ENCODE measurements around the gene PLXNA1. TPM values are rescaled to one million over a fixed set of nuclear protein-coding genes. Genes with fewer than 3 reads are reported as not detected.

Gene PLXNA1
- total RNA-seq, 3 donors from 2014 or later (not counting 1 experiment from before 2014, with no cell fraction given) = 2.5 to 4.3 (median 2.8) TPM

DNA sequence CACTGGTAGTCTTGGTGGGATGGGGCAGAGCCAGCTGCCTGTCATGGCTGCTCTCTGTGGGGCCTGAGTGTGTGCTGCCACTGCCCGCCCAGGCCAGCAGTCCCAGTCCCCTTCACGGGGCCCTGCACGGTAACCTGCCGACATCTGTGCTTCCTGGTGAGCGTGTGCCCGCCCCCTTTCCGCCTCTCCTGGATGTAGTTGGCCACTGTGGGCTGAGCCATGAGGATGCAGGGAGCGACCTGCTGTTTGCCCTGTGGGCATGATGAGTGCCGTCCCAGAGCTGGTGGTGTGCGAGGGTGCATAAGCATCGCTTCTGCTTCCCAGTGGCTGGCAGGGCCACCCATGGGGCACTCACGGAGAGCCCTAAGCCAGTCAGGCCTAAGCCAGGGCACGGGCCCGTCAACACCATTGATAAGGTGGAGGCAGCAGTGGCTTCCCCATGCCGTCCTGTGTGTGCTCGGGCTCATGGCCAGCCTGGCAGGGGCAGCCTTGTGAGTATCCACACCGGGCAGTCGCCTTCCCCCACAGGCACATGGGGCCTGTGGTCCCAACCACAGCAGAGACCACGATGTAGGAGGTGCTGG is 14.6 kb downstream of the PLXNA1 start:
- no peaks in the 10 kb centered on the region for H3K27me3 Mint-ChIP-seq (ENCODE audit: low read depth in 2 of 2)

DNA sequence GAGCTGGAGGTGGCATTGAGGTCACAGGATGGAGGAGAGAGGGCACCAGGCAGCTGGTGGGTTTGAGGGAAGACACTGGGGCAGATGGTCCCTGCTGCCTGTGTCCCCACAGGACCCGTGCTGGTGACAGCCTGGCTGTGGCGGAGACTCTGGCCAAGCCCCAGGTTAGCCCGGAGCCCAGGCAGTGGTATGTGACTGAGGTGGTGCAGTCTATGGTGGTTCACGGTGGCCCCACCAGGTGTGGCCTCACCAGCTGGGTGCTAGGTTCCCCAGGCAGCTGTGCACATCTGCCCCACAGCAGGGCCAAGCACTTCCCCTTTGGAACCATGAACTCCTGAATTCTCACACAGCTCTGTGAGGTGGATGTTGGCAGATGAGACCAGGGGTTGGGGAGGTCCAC is 15.4 kb downstream of the PLXNA1 start:
- no peaks in the 10 kb centered on the region for H3K4me1 Mint-ChIP-seq
- no peaks in the 10 kb centered on the region for H3K27me3 Mint-ChIP-seq (ENCODE audit: low read depth in 2 of 2)
- no peaks in the 10 kb centered on the region for H3K9me3 ChIP-seq (ENCODE audit: control insufficient read depth, insufficient read depth, low read length)
- no peaks in the 10 kb centered on the region for H3K36me3 ChIP-seq (ENCODE audit: control insufficient read depth, insufficient read depth, low read length)
- no peaks in the 10 kb centered on the region for H3K9me3 Mint-ChIP-seq
- no peak overlapping the region for H3K27ac ChIP-seq (ENCODE audit: low read length)
- 71% methylated on average over 4 of the region's 4 CpGs for WGBS (ENCODE audit: insufficient coverage)
- no peak overlapping the region for H3K4me3 ChIP-seq (ENCODE audit: low read length)
- H3K27me3 ChIP-seq (ENCODE audit: control insufficient read depth, insufficient read depth, low read length) = no peaks in the 10 kb centered on the region
- no peak overlapping the region for H3K4me3 Mint-ChIP-seq
- TF ChIP-seq, protein P1, sequence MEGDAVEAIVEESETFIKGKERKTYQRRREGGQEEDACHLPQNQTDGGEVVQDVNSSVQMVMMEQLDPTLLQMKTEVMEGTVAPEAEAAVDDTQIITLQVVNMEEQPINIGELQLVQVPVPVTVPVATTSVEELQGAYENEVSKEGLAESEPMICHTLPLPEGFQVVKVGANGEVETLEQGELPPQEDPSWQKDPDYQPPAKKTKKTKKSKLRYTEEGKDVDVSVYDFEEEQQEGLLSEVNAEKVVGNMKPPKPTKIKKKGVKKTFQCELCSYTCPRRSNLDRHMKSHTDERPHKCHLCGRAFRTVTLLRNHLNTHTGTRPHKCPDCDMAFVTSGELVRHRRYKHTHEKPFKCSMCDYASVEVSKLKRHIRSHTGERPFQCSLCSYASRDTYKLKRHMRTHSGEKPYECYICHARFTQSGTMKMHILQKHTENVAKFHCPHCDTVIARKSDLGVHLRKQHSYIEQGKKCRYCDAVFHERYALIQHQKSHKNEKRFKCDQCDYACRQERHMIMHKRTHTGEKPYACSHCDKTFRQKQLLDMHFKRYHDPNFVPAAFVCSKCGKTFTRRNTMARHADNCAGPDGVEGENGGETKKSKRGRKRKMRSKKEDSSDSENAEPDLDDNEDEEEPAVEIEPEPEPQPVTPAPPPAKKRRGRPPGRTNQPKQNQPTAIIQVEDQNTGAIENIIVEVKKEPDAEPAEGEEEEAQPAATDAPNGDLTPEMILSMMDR (IDR thresholded peaks at IDR 0.05) = no peak
- intact Hi-C loops (cut with micrococcal nuclease) = loop anchor here (10.0 kb wide), 1 partner anchor 244 kb away; no protein-coding TSS in a partner anchor
- H3K4me1 ChIP-seq (ENCODE audit: control insufficient read depth, insufficient read depth, low read length) = no peaks in the 10 kb centered on the region
- no peak for ATAC-seq
- DNase-seq = no peak
- no peaks in the 10 kb centered on the region for H3K36me3 Mint-ChIP-seq
- no peak overlapping the region for H3K27ac Mint-ChIP-seq

More for the DNA sequence above, 14.6 kb downstream of the PLXNA1 start:
- H3K27ac Mint-ChIP-seq = no peak overlapping the region
- TF ChIP-seq, protein P1 (IDR thresholded peaks at IDR 0.05) = no peak
- H3K4me1 Mint-ChIP-seq = no peaks in the 10 kb centered on the region
- H3K27me3 ChIP-seq (ENCODE audit: control insufficient read depth, insufficient read depth, low read length) = no peaks in the 10 kb centered on the region
- no peak overlapping the region for H3K27ac ChIP-seq (ENCODE audit: low read length)
- intact Hi-C loops (cut with micrococcal nuclease) = loop anchor here (10.0 kb wide), 1 partner anchor 243 kb away; no protein-coding TSS in a partner anchor
- ATAC-seq = no peak
- DNase-seq = no peak
- no peak overlapping the region for H3K4me3 ChIP-seq (ENCODE audit: low read length)
- no peaks in the 10 kb centered on the region for H3K4me1 ChIP-seq (ENCODE audit: control insufficient read depth, insufficient read depth, low read length)
- H3K9me3 ChIP-seq (ENCODE audit: control insufficient read depth, insufficient read depth, low read length) = no peaks in the 10 kb centered on the region
- no peaks in the 10 kb centered on the region for H3K9me3 Mint-ChIP-seq
- H3K4me3 Mint-ChIP-seq = no peak overlapping the region
- WGBS (ENCODE audit: insufficient coverage) = 91% methylated on average over 19 of the region's 19 CpGs
- H3K36me3 Mint-ChIP-seq = no peaks in the 10 kb centered on the region
- H3K36me3 ChIP-seq (ENCODE audit: control insufficient read depth, insufficient read depth, low read length) = no peaks in the 10 kb centered on the region

DNA sequence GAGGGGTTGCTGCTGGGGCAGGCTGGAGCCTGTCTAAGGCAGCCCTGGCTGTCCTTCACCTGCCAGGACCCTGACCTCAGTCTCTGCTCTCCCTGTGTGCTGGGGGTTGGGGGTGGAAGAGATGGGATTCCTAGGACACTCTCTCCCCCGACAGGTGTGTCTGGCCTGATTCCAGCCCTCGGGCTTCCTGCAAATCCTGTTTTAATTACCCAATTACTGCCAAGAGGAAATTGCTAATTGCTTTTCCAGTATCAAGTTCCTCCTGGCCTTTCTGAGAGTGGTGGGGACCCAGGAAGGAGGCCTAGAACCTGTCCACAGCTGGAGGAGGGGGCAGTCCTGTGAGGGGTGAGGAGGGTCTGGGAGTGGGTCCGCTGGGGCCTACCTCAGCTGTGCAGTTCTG is 15.8 kb downstream of the PLXNA1 start:
- no peaks in the 10 kb centered on the region for H3K9me3 Mint-ChIP-seq
- 59% methylated on average over 3 of the region's 3 CpGs for WGBS (ENCODE audit: insufficient coverage)
- Histone ChIP-seq H3K36me3 (ENCODE audit: control insufficient read depth, insufficient read depth, low read length) (no peaks in the 10 kb centered on the region), H3K4me3 (ENCODE audit: low read length) (no peak overlapping the region), H3K27ac (ENCODE audit: low read length) (no peak overlapping the region), H3K27me3 (ENCODE audit: control insufficient read depth, insufficient read depth, low read length) (no peaks in the 10 kb centered on the region), H3K9me3 (ENCODE audit: control insufficient read depth, insufficient read depth, low read length) (no peaks in the 10 kb centered on the region), H3K4me1 (ENCODE audit: control insufficient read depth, insufficient read depth, low read length) (no peaks in the 10 kb centered on the region)
- TF ChIP-seq, protein P1 (IDR thresholded peaks at IDR 0.05) = no peak
- no peak overlapping the region for H3K27ac Mint-ChIP-seq
- H3K36me3 Mint-ChIP-seq = no peaks in the 10 kb centered on the region
- no peaks in the 10 kb centered on the region for H3K27me3 Mint-ChIP-seq (ENCODE audit: low read depth in 2 of 2)
- H3K4me1 Mint-ChIP-seq = no peaks in the 10 kb centered on the region
- H3K4me3 Mint-ChIP-seq = no peak overlapping the region
- intact Hi-C loops (cut with micrococcal nuclease) = loop anchor here (10.0 kb wide), 1 partner anchor 244 kb away; no protein-coding TSS in a partner anchor
- DNase-seq = no peak
- no peak for ATAC-seq

DNA sequence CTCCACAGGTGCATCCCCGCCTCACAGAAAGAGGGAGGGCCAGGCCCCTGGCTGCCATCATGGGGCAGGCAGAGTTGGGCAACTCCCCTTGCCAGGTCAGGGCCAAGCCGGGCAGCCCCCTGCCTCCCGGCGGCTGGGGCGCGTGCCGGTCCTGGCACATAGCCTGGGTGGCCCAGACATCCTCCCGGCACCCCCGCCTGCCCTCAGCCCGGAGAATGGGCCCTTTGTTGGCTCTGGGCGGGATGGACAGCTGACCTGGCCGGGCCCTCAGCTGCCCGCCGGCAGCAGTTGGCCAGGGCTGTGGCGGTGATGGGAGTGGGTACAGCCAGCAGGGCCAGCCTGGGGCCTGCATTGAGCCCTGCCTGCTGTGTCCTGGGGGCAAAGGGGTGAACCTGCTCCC is 16.5 kb downstream of the PLXNA1 start:
- TF ChIP-seq, protein P1 (IDR thresholded peaks at IDR 0.05) = no peak
- H3K36me3 ChIP-seq (ENCODE audit: control insufficient read depth, insufficient read depth, low read length) = no peaks in the 10 kb centered on the region
- H3K27me3 Mint-ChIP-seq (ENCODE audit: low read depth in 2 of 2) = no peaks in the 10 kb centered on the region
- H3K4me1 ChIP-seq (ENCODE audit: control insufficient read depth, insufficient read depth, low read length) = no peaks in the 10 kb centered on the region
- H3K4me1 Mint-ChIP-seq = no peaks in the 10 kb centered on the region
- H3K4me3 ChIP-seq (ENCODE audit: low read length) = no peak overlapping the region
- no peak overlapping the region for H3K27ac Mint-ChIP-seq
- no peaks in the 10 kb centered on the region for H3K27me3 ChIP-seq (ENCODE audit: control insufficient read depth, insufficient read depth, low read length)
- DNase-seq = no peak
- 96% methylated on average over 15 of the region's 15 CpGs for WGBS (ENCODE audit: insufficient coverage)
- no peaks in the 10 kb centered on the region for H3K9me3 Mint-ChIP-seq
- H3K27ac ChIP-seq (ENCODE audit: low read length) = no peak overlapping the region
- H3K9me3 ChIP-seq (ENCODE audit: control insufficient read depth, insufficient read depth, low read length) = no peaks in the 10 kb centered on the region
- ATAC-seq = no peak
- no peak overlapping the region for H3K4me3 Mint-ChIP-seq
- no peaks in the 10 kb centered on the region for H3K36me3 Mint-ChIP-seq
- intact Hi-C loops (cut with micrococcal nuclease) = loop anchor here (10.0 kb wide), 1 partner anchor 245 kb away; no protein-coding TSS in a partner anchor
